HG03103 (cell line): Measurements from ENCODE around the gene MYLK2.

Experiments used
- ATAC-seq: cut with Tn5 transposase; IDR thresholded peaks from one replicate; pipeline ENCODE4 v1.9.1; 2021; ENCODE audit warnings: low read depth; ENCODE audit not compliant: unreplicated experiment

MYLK2 gene

DNA sequence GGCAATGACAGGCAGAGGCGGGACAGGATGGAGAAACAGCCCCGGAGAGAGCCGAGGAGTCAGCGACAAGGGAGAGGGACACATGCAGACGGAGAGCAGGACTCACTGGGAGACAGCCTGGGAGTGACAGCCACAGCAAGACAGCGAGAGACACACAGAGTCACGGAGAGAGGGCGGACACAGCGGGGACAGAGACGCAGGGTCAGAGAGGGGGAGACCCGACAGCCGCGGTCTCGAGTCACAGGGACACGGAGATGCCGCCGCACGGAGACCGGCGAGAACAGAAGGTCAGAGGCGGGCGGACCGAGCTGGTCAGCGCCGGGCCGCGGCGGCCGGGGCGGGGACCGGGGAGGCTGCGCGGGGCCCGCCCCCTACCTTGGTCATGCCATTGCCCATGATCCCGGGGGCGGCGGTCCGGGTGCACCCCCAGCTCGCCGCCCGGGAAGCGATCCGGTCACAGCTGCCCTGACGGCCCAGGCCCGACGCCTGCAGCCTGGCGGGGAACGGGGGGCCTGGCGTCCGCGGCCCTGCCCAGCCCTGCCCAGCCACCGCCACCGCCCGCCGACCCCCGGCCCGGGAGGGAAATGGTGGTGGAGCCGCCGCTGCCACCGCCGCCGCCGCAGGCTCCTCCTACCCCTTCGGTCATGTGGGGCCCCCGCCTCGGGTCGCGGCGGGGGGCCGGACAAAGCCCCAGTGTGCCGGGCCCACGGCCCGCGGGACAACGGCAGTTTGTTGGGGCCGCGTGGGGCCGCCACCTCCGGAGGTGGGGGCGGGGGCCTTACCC lies 51.0 kb downstream of the MYLK2 start, which contains the start of the genes DUSP15 and TTLL9:
DUSP15 (minus strand) TSS at position 586 of the 784 bp plus-strand sequence; CDS start at position 396, 190 bp downstream.
TTLL9 (plus strand) TSS at position 693 of the 784 bp plus-strand sequence. CDS start 493 bp downstream, outside the sequence.
- ATAC-seq = no peak

- no peak for ATAC-seq
Measured at GRCh38 chr20:31870726-31871617, 51.8 kb downstream of the MYLK2 start.

DNA sequence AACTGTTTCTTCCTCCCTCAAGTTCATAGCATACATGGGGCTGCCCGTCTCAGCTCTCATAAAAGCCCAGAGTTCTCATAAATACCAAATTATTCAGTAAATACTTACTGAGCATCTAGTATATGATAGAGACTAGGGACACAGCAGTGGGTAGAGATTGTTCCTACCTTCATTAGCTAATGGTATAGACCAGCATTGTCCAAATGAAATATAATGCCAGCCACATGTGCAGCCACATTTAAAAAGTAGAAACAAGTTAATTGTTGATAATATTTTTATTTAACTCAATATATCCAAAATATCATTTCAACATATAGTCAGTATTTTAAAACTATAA lies 52.4 kb downstream of the MYLK2 start:
- no peak for ATAC-seq

DNA sequence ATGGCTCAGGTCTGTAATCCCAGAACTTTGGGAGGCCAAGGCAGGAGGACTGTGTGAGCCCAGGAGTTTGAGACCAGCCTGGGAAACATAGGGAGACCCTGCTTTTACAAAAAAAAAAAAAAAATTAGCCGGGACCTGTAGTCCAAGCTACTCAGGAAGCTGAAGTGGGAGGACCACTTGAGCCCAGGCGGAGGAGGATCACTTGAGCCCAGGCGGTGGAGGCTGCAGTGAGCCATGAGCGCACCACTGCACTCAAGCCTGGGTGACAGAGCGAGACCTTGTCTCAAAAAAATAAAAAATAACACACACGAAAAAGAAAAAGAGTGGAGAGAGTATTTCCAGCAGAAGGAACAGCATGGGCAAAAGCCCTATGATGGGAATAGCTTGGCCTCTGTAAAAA lies 53.2 kb downstream of the MYLK2 start:
- no peak for ATAC-seq

- ATAC-seq = no peak
Measured at GRCh38 chr20:31875671-31876070, 56.5 kb downstream of the MYLK2 start.

DNA sequence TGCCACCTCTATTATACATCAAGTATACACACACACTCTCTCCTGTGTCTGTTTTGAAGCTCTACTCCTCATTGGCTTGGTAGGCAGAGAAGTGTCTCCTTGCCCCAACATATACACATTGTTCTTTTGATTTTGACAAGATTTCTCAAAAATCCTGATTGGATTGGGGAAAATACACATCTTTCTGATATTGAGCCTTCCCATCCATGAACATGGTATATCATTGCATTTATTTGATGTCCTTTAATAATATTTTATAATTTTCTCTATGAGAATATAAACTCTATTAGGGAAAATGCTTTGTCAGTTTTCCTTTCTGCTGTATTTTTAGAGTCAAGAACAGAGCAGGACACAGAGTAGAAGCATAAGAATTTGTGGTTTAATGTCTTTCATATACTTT lies 58.5 kb downstream of the MYLK2 start:
- ATAC-seq = no peak

DNA sequence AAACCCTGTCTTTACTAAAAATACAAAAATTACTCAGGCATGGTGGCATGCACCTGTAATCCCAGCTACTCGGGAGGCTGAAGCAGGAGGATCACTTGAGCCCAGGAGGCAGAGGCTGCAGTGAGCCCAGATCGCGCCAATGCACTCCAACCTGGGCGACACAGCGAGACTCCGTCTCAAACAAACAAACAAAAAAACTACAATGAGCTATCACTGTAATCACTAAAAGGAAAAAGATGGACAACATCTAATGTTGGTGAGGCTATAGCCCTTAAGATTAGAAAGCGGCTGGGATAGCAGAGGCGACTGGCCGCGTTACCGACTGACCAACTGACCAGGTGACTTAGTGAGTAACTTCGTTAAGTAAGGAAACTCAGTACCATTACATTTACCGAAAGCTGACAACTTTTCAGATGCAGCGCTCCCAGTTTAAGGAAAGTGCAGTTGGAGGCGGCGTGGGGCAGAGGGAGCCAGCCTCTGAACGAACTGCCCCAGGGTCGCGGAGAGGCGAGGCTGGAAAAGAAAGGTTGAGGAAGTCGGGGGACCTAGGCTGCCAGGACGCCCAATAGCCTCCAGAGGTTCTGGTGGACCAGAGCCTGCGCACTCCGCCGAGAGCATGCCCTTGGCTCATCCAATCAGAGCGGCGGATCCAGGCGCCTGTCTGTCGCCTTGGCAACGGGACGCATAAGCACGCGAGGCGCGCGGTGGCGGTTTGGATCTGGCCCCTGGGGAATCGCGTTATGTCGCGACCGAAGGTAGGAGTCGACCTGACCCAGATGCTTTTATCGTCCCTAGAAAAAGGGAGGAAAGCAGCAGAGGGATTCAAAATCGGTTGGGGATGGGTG lies 60.2 kb downstream of the MYLK2 start:
- peak; percentile 72 for ATAC-seq

GRCh38 chr20:31881945-31882344 lies 62.8 kb downstream of the MYLK2 start:
- ATAC-seq = no peak

GRCh38 chr20:31883829-31884228 lies 64.7 kb downstream of the MYLK2 start:
- ATAC-seq = no peak
